HepG2 (cell line): ENCODE data around the gene P2RX5. TPM values are rescaled to one million over a fixed set of nuclear protein-coding genes. Genes with fewer than 3 reads are reported as not detected.

Experiments used
- ADNP ChIP-seq: sonication (generic); formaldehyde crosslinking; IDR thresholded peaks from 2 replicates; pipeline ENCODE4 v1.4.0; 2020; ENCODE audit warnings: missing genetic modification reagents
- ARHGAP35 ChIP-seq: sonication (generic); formaldehyde crosslinking; IDR thresholded peaks from 2 replicates; pipeline ENCODE4 v1.9.0; 2022; ENCODE audit warnings: mild to moderate bottlenecking, inconsistent platforms, moderate library complexity, missing genetic modification reagents, borderline replicate concordance
- ATF1 ChIP-seq: IDR thresholded peaks from 2 replicates; pipeline ENCODE4 v1.6.1; 2016; ENCODE audit warnings: mild to moderate bottlenecking, control low read depth
- BCL6 ChIP-seq: IDR thresholded peaks from 2 replicates; pipeline ENCODE4 v1.6.1; 2016; ENCODE audit warnings: missing genetic modification reagents, missing compliant biosample characterization
- BHLHE40 ChIP-seq: IDR thresholded peaks from 2 replicates; pipeline ENCODE4 v1.6.1; 2011; ENCODE audit warnings: low read length, improper control_type of control experiment
- CEBPB ChIP-seq: IDR thresholded peaks from 2 replicates; pipeline ENCODE4 v1.6.1; 2011; ENCODE audit warnings: low read depth, low read length, improper control_type of control experiment, borderline replicate concordance
- KDM1A ChIP-seq: IDR thresholded peaks from 2 replicates; pipeline ENCODE4 v1.6.1; 2016; ENCODE audit warnings: missing compliant biosample characterization
- KLF9 ChIP-seq: IDR thresholded peaks from 2 replicates; pipeline ENCODE4 v1.6.1; 2016; ENCODE audit warnings: low read depth
- NONO ChIP-seq, 2 experiments: fragments of 450-650 bp in 1 of 2; sonication (generic) in 1 of 2; formaldehyde crosslinking in 1 of 2; IDR thresholded peaks in 1 of 2; conservative IDR thresholded peaks in 1 of 2; 2 replicates each; pipeline versions ENCODE4 v1.6.1 to v1.8.0; 2017 to 2022; ENCODE audit warnings: mild to moderate bottlenecking in 1 of 2, missing genetic modification reagents in 1 of 2, moderate library complexity in 1 of 2
- TBX2 ChIP-seq: sonication (generic); formaldehyde crosslinking; IDR thresholded peaks from 2 replicates; pipeline ENCODE4 v1.5.0; 2020; ENCODE audit warnings: missing genetic modification reagents, mild to moderate bottlenecking, borderline replicate concordance
- TEF ChIP-seq: sonication (generic); formaldehyde crosslinking; IDR thresholded peaks from 2 replicates; pipeline ENCODE4 v1.5.0; 2020; ENCODE audit warnings: missing genetic modification reagents
- TFDP1 ChIP-seq: IDR thresholded peaks from 2 replicates; pipeline ENCODE4 v1.6.1; 2016; ENCODE audit warnings: missing compliant biosample characterization, missing genetic modification reagents, borderline replicate concordance
- TRIM22 ChIP-seq: fragments of 450-650 bp; IDR thresholded peaks from 2 replicates; pipeline ENCODE4 v1.6.1; 2017
- ZBTB25 ChIP-seq: IDR thresholded peaks from 2 replicates; pipeline ENCODE4 v1.6.1; 2018; ENCODE audit warnings: missing genetic modification reagents
- ZNF12 ChIP-seq: sonication (generic); formaldehyde crosslinking; IDR thresholded peaks from 2 replicates; pipeline ENCODE4 v1.5.0; 2020; ENCODE audit warnings: missing genetic modification reagents
- ZNF275 ChIP-seq: sonication (generic); formaldehyde crosslinking; IDR thresholded peaks from 2 replicates; pipeline ENCODE4 v1.8.0; 2022; ENCODE audit warnings: missing genetic modification reagents, mild to moderate bottlenecking, inconsistent platforms, borderline replicate concordance
- ZNF44 ChIP-seq: sonication (generic); formaldehyde crosslinking; IDR thresholded peaks from 2 replicates; pipeline ENCODE4 v1.5.1; 2020; ENCODE audit warnings: mild to moderate bottlenecking, missing genetic modification reagents
- ZNF441 ChIP-seq: sonication (generic); formaldehyde crosslinking; IDR thresholded peaks from 2 replicates; pipeline ENCODE4 v1.7.0; 2021; ENCODE audit warnings: missing genetic modification reagents, borderline replicate concordance
- ZNF501 ChIP-seq: sonication (generic); formaldehyde crosslinking; IDR thresholded peaks from 2 replicates; pipeline ENCODE4 v1.5.1; 2020; ENCODE audit warnings: mild to moderate bottlenecking, moderate library complexity, missing genetic modification reagents
- ZXDC ChIP-seq: sonication (generic); formaldehyde crosslinking; IDR thresholded peaks from 2 replicates; pipeline ENCODE4 v1.5.0; 2020; ENCODE audit warnings: mild to moderate bottlenecking, missing genetic modification reagents
- polyA plus RNA-seq, 8 experiments: library from polyadenylated mRNA; depleted of rRNA in 3 of 8; stranded (reverse) in 7 of 8; unstranded in 1 of 8; fragments of >200 nt; fragmentation: Illumina TruSeq in 4 of 8; extraction: Trizol in 4 of 8; gene quantifications; 2 replicates each; pipeline versions ENCODE4 v1.2.1 to v1.2.3, GENCODE V29; 2011 to 2016; ENCODE audit warnings: low read depth in 4 of 8, missing spikeins in 1 of 8, mixed read lengths in 1 of 8; ENCODE audit not compliant: insufficient read depth in 1 of 8
- total RNA-seq, 5 experiments: library from RNA; depleted of rRNA; stranded (reverse); fragments of >200 nt; fragmentation: Illumina TruSeq; extraction: Trizol; gene quantifications; 2 replicates each; pipeline ENCODE4 v1.2.3, GENCODE V29; 2016; ENCODE audit warnings: low read depth in 1 of 5

Gene P2RX5
- total and polyA plus RNA-seq, 2 of the 13 experiments (the other 11 are each of a cell fraction or from before 2014, with no cell fraction given), result 0.95 to 1.7 TPM

GRCh38 chr17:3668279-3669084, 27.5 kb downstream of the P2RX5 start, which contains the start of the genes EMC6 and TAX1BP3 (continued):
- TF ChIP-seq TRIM22 (no peak), ADNP (no peak), KLF9 (no peak; the same call in 1 of the 2 replicates), KDM1A (CRISPR knock-in tag) (no peak; the same call in 1 of the 2 replicates), TEF (no peak; the same call in 1 of the 2 replicates), ZNF12 (CRISPR knock-in tag) (no peak), BCL6 (CRISPR knock-in tag) (no peak), BHLHE40 (no peak), ZXDC (CRISPR knock-in tag) (no peak), ZBTB25 (CRISPR knock-in tag) (peak; percentile 47; the same call in 1 of the 2 replicates), ZNF441 (CRISPR knock-in tag) (no peak; the same call in 1 of the 2 replicates), ARHGAP35 (CRISPR knock-in tag) (peak; percentile 23; the same call in 1 of the 2 replicates), ZNF501 (peak; percentile 92), ATF1 (CRISPR knock-in tag) (no peak), NONO (IDR thresholded peaks at IDR 0.05) (no peak), NONO (CRISPR knock-in tag; conservative IDR thresholded peaks at IDR 0.05) (peak; percentile 84; the same call in 1 of the 2 replicates), ZNF44 (peak; percentile 82), TBX2 (CRISPR knock-in tag) (no peak), TFDP1 (CRISPR knock-in tag) (peak; percentile 68; the same call in 1 of the 2 replicates), ZNF275 (no peak), CEBPB (no peak)
